ENCODE results near the gene CNGB1.

CNGB1 gene

GRCh38 chr16:57900796-57901479, 70.0 kb downstream of the CNGB1 start:
- H2AFZ ChIP-seq (ENCODE audit: low read length): no peak overlapping the region
- H3K9me3 ChIP-seq (ENCODE audit: low read length): no peaks in the 10 kb centered on the region

GRCh38 chr16:57899771-57900661, 70.9 kb downstream of the CNGB1 start:
- no peaks in the 10 kb centered on the region; the same call in 1 of the 2 replicates for H3K27me3 ChIP-seq (ENCODE audit: insufficient read depth, low read length)
- H3K4me2 ChIP-seq (ENCODE audit: low read length): no peak overlapping the region
- no peak overlapping the region for H3K9ac ChIP-seq (ENCODE audit: low read length)
- H2AFZ ChIP-seq (ENCODE audit: low read length): no peak overlapping the region
- no peaks in the 10 kb centered on the region for H3K4me1 ChIP-seq (ENCODE audit: insufficient read depth, low read length, severe bottlenecking)
- no peaks in the 10 kb centered on the region for H3K79me2 ChIP-seq (ENCODE audit: insufficient read depth, low read length)
- H3K4me3 ChIP-seq (ENCODE audit: low read depth, low read length, poor library complexity, severe bottlenecking): no peak overlapping the region
- no peaks in the 10 kb centered on the region for H3K36me3 ChIP-seq (ENCODE audit: insufficient read depth, low read length)
- no peaks in the 10 kb centered on the region for H4K20me1 ChIP-seq (ENCODE audit: insufficient read depth, low read length)
- TF ChIP-seq EZH2 (IDR thresholded peaks at IDR 0.05; ENCODE audit: borderline replicate concordance, low read length): no peak
- TF ChIP-seq CTCF (IDR thresholded peaks at IDR 0.05; ENCODE audit: low read length): peak; percentile 91
- H3K9me2 ChIP-seq (ENCODE audit: low read depth, low read length): no peaks in the 10 kb centered on the region
- no peaks in the 10 kb centered on the region for H3F3A ChIP-seq (ENCODE audit: insufficient read depth, low read length)
- H3K9me3 ChIP-seq (ENCODE audit: low read length): no peaks in the 10 kb centered on the region
- no peak overlapping the region for H3K27ac ChIP-seq (ENCODE audit: low read depth, low read length, poor library complexity, severe bottlenecking)

More at GRCh38 chr16:57900796-57901479, 70.0 kb downstream of the CNGB1 start:
- Histone ChIP-seq H3K27ac (ENCODE audit: low read depth, low read length, poor library complexity, severe bottlenecking) (no peak overlapping the region), H3K27me3 (ENCODE audit: insufficient read depth, low read length) (no peaks in the 10 kb centered on the region; the same call in 1 of the 2 replicates), H3K36me3 (ENCODE audit: insufficient read depth, low read length) (no peaks in the 10 kb centered on the region), H3K4me3 (ENCODE audit: low read depth, low read length, poor library complexity, severe bottlenecking) (no peak overlapping the region), H3K9ac (ENCODE audit: low read length) (no peak overlapping the region), H3K4me1 (ENCODE audit: insufficient read depth, low read length, severe bottlenecking) (no peaks in the 10 kb centered on the region), H3F3A (ENCODE audit: insufficient read depth, low read length) (no peaks in the 10 kb centered on the region), H3K4me2 (ENCODE audit: low read length) (no peak overlapping the region), H3K9me2 (ENCODE audit: low read depth, low read length) (no peaks in the 10 kb centered on the region), H3K79me2 (ENCODE audit: insufficient read depth, low read length) (no peaks in the 10 kb centered on the region), H4K20me1 (ENCODE audit: insufficient read depth, low read length) (no peaks in the 10 kb centered on the region)
- TF ChIP-seq EZH2 (IDR thresholded peaks at IDR 0.05; ENCODE audit: borderline replicate concordance, low read length) (no peak), CTCF (IDR thresholded peaks at IDR 0.05; ENCODE audit: low read length) (no peak)

- Histone ChIP-seq H3K4me1 (ENCODE audit: insufficient read depth, low read length, severe bottlenecking) (peaks cover 3% of the 10 kb centered on the region), H3K9ac (ENCODE audit: low read length) (no peak overlapping the region), H3F3A (ENCODE audit: insufficient read depth, low read length) (no peaks in the 10 kb centered on the region), H3K27ac (ENCODE audit: low read depth, low read length, poor library complexity, severe bottlenecking) (no peak overlapping the region), H3K4me2 (ENCODE audit: low read length) (no peak overlapping the region), H2AFZ (ENCODE audit: low read length) (no peak overlapping the region), H3K27me3 (ENCODE audit: insufficient read depth, low read length) (no peaks in the 10 kb centered on the region), H3K9me3 (ENCODE audit: low read length) (no peaks in the 10 kb centered on the region), H3K79me2 (ENCODE audit: insufficient read depth, low read length) (no peaks in the 10 kb centered on the region), H3K4me3 (ENCODE audit: low read depth, low read length, poor library complexity, severe bottlenecking) (no peak overlapping the region), H4K20me1 (ENCODE audit: insufficient read depth, low read length) (no peaks in the 10 kb centered on the region), H3K9me2 (ENCODE audit: low read depth, low read length) (no peaks in the 10 kb centered on the region), H3K36me3 (ENCODE audit: insufficient read depth, low read length) (no peaks in the 10 kb centered on the region)
- TF ChIP-seq EZH2 (IDR thresholded peaks at IDR 0.05; ENCODE audit: borderline replicate concordance, low read length) (no peak), CTCF (IDR thresholded peaks at IDR 0.05; ENCODE audit: low read length) (no peak)
Measured at GRCh38 chr16:57898961-57899360, 72.0 kb downstream of the CNGB1 start.

All from OCI-LY1 (cell line).